ENCODE results near the gene LDB2. TPM values are rescaled to one million over a fixed set of nuclear protein-coding genes. Genes with fewer than 3 reads are reported as not detected.

LDB2 gene
- total RNA-seq, 2 experiments from 2014 or later = not detected

DNA sequence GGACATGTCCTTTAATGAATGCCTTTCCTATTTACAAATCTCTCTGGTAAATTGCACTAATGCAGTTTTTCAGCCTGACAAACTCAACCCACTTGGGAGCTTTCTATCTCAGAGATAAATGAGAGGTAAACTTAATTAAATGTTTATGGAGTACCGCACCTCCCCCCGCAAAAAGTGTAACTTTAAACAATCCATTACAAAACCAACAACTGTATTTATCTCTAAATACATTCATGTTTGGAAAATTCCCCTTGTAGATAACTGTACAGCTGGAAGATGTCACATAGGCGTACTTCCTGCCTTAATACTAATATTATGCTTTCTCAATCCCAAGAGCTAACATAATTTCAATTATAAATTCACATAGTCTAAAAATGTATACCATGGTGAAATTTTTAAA is 215.5 kb downstream of the LDB2 start:
- H3K9me2 ChIP-seq (ENCODE audit: insufficient read depth, low read length) = no peaks in the 10 kb centered on the region
- no peaks in the 10 kb centered on the region for H3K36me3 ChIP-seq (ENCODE audit: insufficient read depth, low read length)
- no peak overlapping the region for H2AFZ ChIP-seq (ENCODE audit: low read length)
- H4K20me1 ChIP-seq (ENCODE audit: insufficient read depth, low read length) = no peaks in the 10 kb centered on the region
- no TSS peak for BruUV-seq (replicated peaks)
- intact Hi-C loops (cut with micrococcal nuclease; ENCODE audit: unreplicated experiment) = no loop called here
- no peak overlapping the region for H3K27ac ChIP-seq (ENCODE audit: low read depth, low read length, poor library complexity, severe bottlenecking)
- no peak overlapping the region for H3K4me2 ChIP-seq (ENCODE audit: low read length)
- CTCF ChIA-PET (ENCODE audit: unreplicated experiment) = interaction anchor here (0.7 kb wide), 1 partner anchor 329 kb away, joined by 3 read pairs; no protein-coding TSS in a partner anchor
- no peaks in the 10 kb centered on the region for H3K79me2 ChIP-seq (ENCODE audit: insufficient read depth, low read depth, low read length)
- POLR2A ChIA-PET = no interaction called here
- H3K4me3 ChIP-seq (ENCODE audit: low read depth, low read length, poor library complexity, severe bottlenecking) = no peak overlapping the region
- no peaks in the 10 kb centered on the region for H3K9me3 ChIP-seq (ENCODE audit: low read length)
- no peaks in the 10 kb centered on the region for H3K4me1 ChIP-seq (ENCODE audit: insufficient read depth, low read length, poor library complexity, severe bottlenecking)
- DNase-seq (ENCODE audit: low spot score) = no peak
- no peak for TF ChIP-seq EZH2phosphoT487 (IDR thresholded peaks at IDR 0.05; ENCODE audit: borderline replicate concordance, low read depth, low read length)
- TF ChIP-seq, protein P1, sequence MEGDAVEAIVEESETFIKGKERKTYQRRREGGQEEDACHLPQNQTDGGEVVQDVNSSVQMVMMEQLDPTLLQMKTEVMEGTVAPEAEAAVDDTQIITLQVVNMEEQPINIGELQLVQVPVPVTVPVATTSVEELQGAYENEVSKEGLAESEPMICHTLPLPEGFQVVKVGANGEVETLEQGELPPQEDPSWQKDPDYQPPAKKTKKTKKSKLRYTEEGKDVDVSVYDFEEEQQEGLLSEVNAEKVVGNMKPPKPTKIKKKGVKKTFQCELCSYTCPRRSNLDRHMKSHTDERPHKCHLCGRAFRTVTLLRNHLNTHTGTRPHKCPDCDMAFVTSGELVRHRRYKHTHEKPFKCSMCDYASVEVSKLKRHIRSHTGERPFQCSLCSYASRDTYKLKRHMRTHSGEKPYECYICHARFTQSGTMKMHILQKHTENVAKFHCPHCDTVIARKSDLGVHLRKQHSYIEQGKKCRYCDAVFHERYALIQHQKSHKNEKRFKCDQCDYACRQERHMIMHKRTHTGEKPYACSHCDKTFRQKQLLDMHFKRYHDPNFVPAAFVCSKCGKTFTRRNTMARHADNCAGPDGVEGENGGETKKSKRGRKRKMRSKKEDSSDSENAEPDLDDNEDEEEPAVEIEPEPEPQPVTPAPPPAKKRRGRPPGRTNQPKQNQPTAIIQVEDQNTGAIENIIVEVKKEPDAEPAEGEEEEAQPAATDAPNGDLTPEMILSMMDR (conservative IDR thresholded peaks at IDR 0.05; ENCODE audit: low read length) = no peak

DNA sequence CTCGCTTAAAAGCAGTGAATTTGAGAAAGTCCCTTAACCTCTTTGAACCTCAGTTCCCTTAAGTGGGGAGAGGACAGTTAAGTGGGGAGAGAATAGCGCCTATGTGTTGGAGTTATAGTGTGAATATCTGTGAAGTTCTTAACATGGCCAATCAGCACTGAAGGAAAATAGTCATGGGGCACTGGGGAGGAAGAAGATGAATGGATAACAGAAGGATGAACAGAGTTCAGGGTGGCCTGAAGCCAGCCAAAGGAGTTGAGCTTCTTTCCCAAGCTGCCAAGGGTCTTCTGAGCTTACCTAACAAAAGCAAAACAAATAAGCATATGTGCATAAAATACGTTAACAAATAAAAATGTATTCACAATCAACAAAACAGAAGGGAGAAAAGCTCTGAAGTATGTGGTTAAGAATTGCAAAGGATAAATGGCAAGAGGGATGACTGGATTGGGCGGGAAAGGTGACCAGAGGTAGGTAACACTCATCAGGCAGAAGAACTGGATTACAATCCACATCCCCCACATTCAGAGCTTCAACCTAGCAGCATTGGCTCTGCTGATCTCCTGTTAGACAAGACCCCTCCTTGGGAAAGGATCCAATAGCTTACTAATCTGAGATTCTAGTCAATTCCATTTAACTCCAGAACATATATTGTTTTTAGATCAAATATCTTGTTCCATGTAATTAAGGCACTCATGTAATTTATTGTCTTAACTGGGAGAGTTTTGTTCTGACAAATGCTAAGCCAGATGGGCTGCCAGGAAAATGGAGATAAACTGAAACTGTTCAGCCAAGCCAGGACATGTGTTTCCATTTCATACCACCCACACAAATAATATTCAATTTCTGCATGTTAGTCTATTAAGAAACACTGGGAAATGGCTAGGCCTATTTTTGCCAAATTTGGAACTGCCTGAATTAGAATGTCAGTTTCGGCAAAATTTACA is 221.2 kb downstream of the LDB2 start:
- POLR2A ChIA-PET = interaction anchor here (0.7 kb wide), 1 partner anchor 165 kb away, joined by 3 read pairs; no protein-coding TSS in a partner anchor
- CTCF ChIA-PET (ENCODE audit: unreplicated experiment) = no interaction called here
- H3K4me2 ChIP-seq (ENCODE audit: low read length) = no peak overlapping the region
- H3K9me3 ChIP-seq (ENCODE audit: low read length) = no peaks in the 10 kb centered on the region
- no peak overlapping the region for H2AFZ ChIP-seq (ENCODE audit: low read length)
- H3K4me3 ChIP-seq (ENCODE audit: low read depth, low read length, poor library complexity, severe bottlenecking) = no peak overlapping the region
- TF ChIP-seq, protein P1 (conservative IDR thresholded peaks at IDR 0.05; ENCODE audit: low read length) = no peak
- H4K20me1 ChIP-seq (ENCODE audit: insufficient read depth, low read length) = no peaks in the 10 kb centered on the region
- intact Hi-C loops (cut with micrococcal nuclease; ENCODE audit: unreplicated experiment) = no loop called here
- no peak overlapping the region for H3K27ac ChIP-seq (ENCODE audit: low read depth, low read length, poor library complexity, severe bottlenecking)
- BruUV-seq (replicated peaks) = no TSS peak
- no peaks in the 10 kb centered on the region for H3K36me3 ChIP-seq (ENCODE audit: insufficient read depth, low read length)
- no peaks in the 10 kb centered on the region for H3K79me2 ChIP-seq (ENCODE audit: insufficient read depth, low read depth, low read length)
- no peaks in the 10 kb centered on the region for H3K4me1 ChIP-seq (ENCODE audit: insufficient read depth, low read length, poor library complexity, severe bottlenecking)
- no peaks in the 10 kb centered on the region for H3K9me2 ChIP-seq (ENCODE audit: insufficient read depth, low read length)
- no peak for DNase-seq (ENCODE audit: low spot score)

DNA sequence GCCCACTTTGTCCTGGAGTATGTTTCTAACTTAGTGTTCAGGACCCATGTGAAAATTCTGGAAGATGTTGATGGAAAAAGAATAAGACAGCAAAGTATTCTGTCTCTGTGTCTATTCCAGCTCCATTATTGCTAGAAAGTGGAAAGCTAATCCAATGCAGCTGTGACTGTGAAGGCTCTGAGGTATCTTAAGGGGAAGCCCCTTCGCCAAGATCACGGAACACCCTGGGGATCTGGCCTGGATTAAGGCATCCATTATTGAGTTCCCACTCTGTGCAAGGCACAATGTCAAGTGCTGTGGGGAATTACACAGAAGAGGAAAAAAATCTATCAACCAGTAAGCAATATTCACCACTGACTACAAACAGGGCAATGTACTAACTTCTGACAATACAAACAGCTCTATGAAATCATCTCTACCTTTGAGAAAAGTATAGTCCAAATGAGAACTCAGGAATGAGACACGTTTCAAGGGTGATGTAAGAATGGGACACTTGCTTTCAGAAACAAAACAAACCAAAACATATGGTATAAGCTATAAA is 222.1 kb downstream of the LDB2 start:
- H3K9me3 ChIP-seq (ENCODE audit: low read length) = no peaks in the 10 kb centered on the region
- no peaks in the 10 kb centered on the region for H3K4me1 ChIP-seq (ENCODE audit: insufficient read depth, low read length, poor library complexity, severe bottlenecking)
- no peak overlapping the region for H3K4me2 ChIP-seq (ENCODE audit: low read length)
- no peaks in the 10 kb centered on the region for H3K79me2 ChIP-seq (ENCODE audit: insufficient read depth, low read depth, low read length)
- ChIA-PET CTCF (ENCODE audit: unreplicated experiment) (interaction anchor here (0.7 kb wide), 1 partner anchor 584 kb away, joined by 3 read pairs; no protein-coding TSS in a partner anchor), POLR2A (interaction anchor here (0.7 kb wide), 1 partner anchor 690 kb away, joined by 3 read pairs; no protein-coding TSS in a partner anchor)
- intact Hi-C loops (cut with micrococcal nuclease; ENCODE audit: unreplicated experiment) = no loop called here
- no peak overlapping the region for H3K4me3 ChIP-seq (ENCODE audit: low read depth, low read length, poor library complexity, severe bottlenecking)
- BruUV-seq (replicated peaks) = no TSS peak
- no peak for TF ChIP-seq EZH2phosphoT487 (IDR thresholded peaks at IDR 0.05; ENCODE audit: borderline replicate concordance, low read depth, low read length)
- TF ChIP-seq, protein P1 (conservative IDR thresholded peaks at IDR 0.05; ENCODE audit: low read length) = no peak
- no peak overlapping the region for H3K27ac ChIP-seq (ENCODE audit: low read depth, low read length, poor library complexity, severe bottlenecking)
- no peaks in the 10 kb centered on the region for H3K36me3 ChIP-seq (ENCODE audit: insufficient read depth, low read length)
- DNase-seq (ENCODE audit: low spot score) = no peak
- no peaks in the 10 kb centered on the region for H3K9me2 ChIP-seq (ENCODE audit: insufficient read depth, low read length)
- H2AFZ ChIP-seq (ENCODE audit: low read length) = no peak overlapping the region
- H4K20me1 ChIP-seq (ENCODE audit: insufficient read depth, low read length) = no peaks in the 10 kb centered on the region
